IMR-90 (cell line): ENCODE results near the gene MYL10. TPM values are rescaled to one million over a fixed set of nuclear protein-coding genes. Genes with fewer than 3 reads are reported as not detected.

Experiments
- ATAC-seq: fragments of 200-7000 bp; cut with Tn5 transposase; 2 replicates; pipeline ENCODE4 v1.9.1; 2020; ENCODE audit warnings: low read depth, mild to moderate bottlenecking, moderate library complexity
- BruUV-seq: library from RNA; stranded (reverse); fragments of 400-500 nt; replicated peaks from 2 replicates; lab custom pipeline; 2021; lab: Mats Ljungman, UMichigan
- CTCF ChIA-PET: fragments of 300-600 bp; formaldehyde crosslinking; extraction: SDS; loops from one replicate; lab custom pipeline; 2021; ENCODE audit warnings: antibody characterized with exemption; lab: Yijun Ruan, JAX
- POLR2A ChIA-PET: fragments of 300-600 bp; sonication (Branson Sonifier 250); formaldehyde crosslinking; loops from one replicate; lab custom pipeline; 2022; ENCODE audit warnings: antibody characterized with exemption; ENCODE audit not compliant: unreplicated experiment; lab: Charles Lee
- DNase-seq: peaks from one replicate; pipeline ENCODE4 v3.0.0; 2013
- H2AFZ ChIP-seq: replicated peaks from 2 replicates; pipeline ENCODE3; 2013; ENCODE audit warnings: low read length, mild to moderate bottlenecking; ENCODE audit not compliant: poor library complexity
- H2AK5ac ChIP-seq: 2 replicates; pipeline ENCODE4 v1.6.1; 2013; ENCODE audit warnings: low read depth, low read length, inconsistent platforms
- H2AK9ac ChIP-seq: replicated peaks from 2 replicates; pipeline ENCODE3; 2013; ENCODE audit warnings: mild to moderate bottlenecking, low read depth, low read length, moderate library complexity; ENCODE audit not compliant: poor library complexity
- H2BK120ac ChIP-seq: 2 replicates; pipeline ENCODE4 v1.6.1; 2013; ENCODE audit warnings: low read depth, low read length, inconsistent platforms
- H2BK15ac ChIP-seq: 3 replicates; pipeline ENCODE4 v1.6.1; 2013; ENCODE audit warnings: low read depth, low read length, inconsistent platforms
- H2BK20ac ChIP-seq: 2 replicates; pipeline ENCODE4 v1.6.1; 2013; ENCODE audit warnings: low read depth, mild to moderate bottlenecking, inconsistent platforms, low read length, moderate library complexity
- H2BK5ac ChIP-seq: 2 replicates; pipeline ENCODE4 v1.6.1; 2013; ENCODE audit warnings: mild to moderate bottlenecking, low read depth, low read length, inconsistent platforms; ENCODE audit not compliant: poor library complexity, severe bottlenecking
- H3K14ac ChIP-seq: replicated peaks from 2 replicates; pipeline ENCODE4 v1.6.1; 2013; ENCODE audit warnings: low read depth, low read length, inconsistent platforms
- H3K18ac ChIP-seq: 2 replicates; pipeline ENCODE4 v1.6.1; 2013; ENCODE audit warnings: low read depth, low read length, control low read depth
- H3K23ac ChIP-seq: 2 replicates; pipeline ENCODE4 v1.6.1; 2013; ENCODE audit warnings: low read depth, low read length, inconsistent platforms
- H3K27ac ChIP-seq: 2 replicates; pipeline ENCODE4 v1.5.1; 2013; ENCODE audit warnings: mild to moderate bottlenecking, control low read depth, low read length; ENCODE audit not compliant: insufficient read depth
- H3K27me3 ChIP-seq: 2 replicates; pipeline ENCODE4 v1.6.1; 2013; ENCODE audit warnings: low read length; ENCODE audit not compliant: control insufficient read depth, insufficient read depth
- H3K36me3 ChIP-seq: 2 replicates; pipeline ENCODE4 v1.6.1; 2013; ENCODE audit warnings: low read length, mixed read lengths; ENCODE audit not compliant: control insufficient read depth, insufficient read depth
- H3K4ac ChIP-seq: 2 replicates; pipeline ENCODE4 v1.6.1; 2013; ENCODE audit warnings: low read depth, low read length, inconsistent platforms
- H3K4me1 ChIP-seq: 2 replicates; pipeline ENCODE4 v1.6.1; 2013; ENCODE audit warnings: low read length, mixed read lengths; ENCODE audit not compliant: control insufficient read depth, insufficient read depth
- H3K4me2 ChIP-seq: 2 replicates; pipeline ENCODE4 v1.6.1; 2013; ENCODE audit warnings: low read depth, mild to moderate bottlenecking, control low read depth, low read length, moderate library complexity
- H3K4me3 ChIP-seq: 2 replicates; pipeline ENCODE4 v1.5.1; 2013; ENCODE audit warnings: low read depth, mild to moderate bottlenecking, control low read depth, low read length, moderate library complexity; ENCODE audit not compliant: insufficient read depth
- H3K56ac ChIP-seq: 2 replicates; pipeline ENCODE4 v1.6.1; 2013; ENCODE audit warnings: low read length, inconsistent platforms; ENCODE audit not compliant: insufficient read depth; ENCODE audit errors: extremely low read depth
- H3K79me1 ChIP-seq, 2 experiments: 2 replicates each; pipeline ENCODE4 v1.6.1; 2013; ENCODE audit warnings: low read length in 2 of 2, inconsistent platforms in 1 of 2, low read depth in 1 of 2
- H3K9ac ChIP-seq: 2 replicates; pipeline ENCODE4 v1.6.1; 2013; ENCODE audit warnings: low read depth, low read length, control low read depth
- H3K9me1 ChIP-seq: 2 replicates; pipeline ENCODE4 v1.6.1; 2013; ENCODE audit warnings: low read length, inconsistent platforms; ENCODE audit not compliant: insufficient read depth
- H3K9me3 ChIP-seq: 2 replicates; pipeline ENCODE4 v1.6.1; 2013; ENCODE audit warnings: low read length; ENCODE audit not compliant: control insufficient read depth, insufficient read depth
- H4K20me1 ChIP-seq: 2 replicates; pipeline ENCODE4 v1.6.1; 2013; ENCODE audit warnings: low read length, inconsistent platforms; ENCODE audit not compliant: insufficient read depth
- H4K5ac ChIP-seq: 2 replicates; pipeline ENCODE4 v1.6.1; 2013; ENCODE audit warnings: mild to moderate bottlenecking, low read depth, low read length, control low read depth
- H4K8ac ChIP-seq, 2 experiments: 2 replicates each; pipeline ENCODE4 v1.6.1; 2013; ENCODE audit warnings: low read depth in 2 of 2, low read length in 2 of 2, control low read depth in 1 of 2, inconsistent platforms in 1 of 2
- H4K91ac ChIP-seq: 2 replicates; pipeline ENCODE4 v1.6.1; 2013; ENCODE audit warnings: low read depth, low read length, inconsistent platforms; ENCODE audit not compliant: insufficient read depth
- BHLHE40 ChIP-seq: fragments of 150-350 bp; IDR thresholded peaks from 2 replicates; pipeline ENCODE4 v1.6.1; 2016; ENCODE audit warnings: mild to moderate bottlenecking, low read depth, low read length
- CEBPB ChIP-seq: IDR thresholded peaks from 2 replicates; pipeline ENCODE4 v1.6.1; 2012; ENCODE audit warnings: low read depth, low read length, improper control_type of control experiment
- CHD1 ChIP-seq: IDR thresholded peaks from 2 replicates; pipeline ENCODE4 v1.6.1; 2012; ENCODE audit warnings: low read depth, low read length, improper control_type of control experiment
- MAFK ChIP-seq: IDR thresholded peaks from 2 replicates; pipeline ENCODE4 v1.6.1; 2012; ENCODE audit warnings: low read depth, low read length, improper control_type of control experiment
- MAZ ChIP-seq: IDR thresholded peaks from 2 replicates; pipeline ENCODE4 v1.6.1; 2012; ENCODE audit warnings: low read depth, mild to moderate bottlenecking, low read length, improper control_type of control experiment, moderate library complexity, borderline replicate concordance
- MXI1 ChIP-seq: IDR thresholded peaks from 2 replicates; pipeline ENCODE4 v1.6.1; 2012; ENCODE audit warnings: low read depth, mild to moderate bottlenecking, low read length, moderate library complexity, borderline replicate concordance
- NFE2L2 ChIP-seq: fragments of 150-350 bp; IDR thresholded peaks from 2 replicates; pipeline ENCODE4 v1.6.1; 2016; ENCODE audit warnings: low read depth, mild to moderate bottlenecking, low read length
- POLR2A ChIP-seq: IDR thresholded peaks from 2 replicates; pipeline ENCODE4 v1.6.1; 2012; ENCODE audit warnings: mild to moderate bottlenecking, low read depth, low read length
- RAD21 ChIP-seq: IDR thresholded peaks from 2 replicates; pipeline ENCODE4 v1.6.1; 2012; ENCODE audit warnings: low read length, improper control_type of control experiment
- RCOR1 ChIP-seq: IDR thresholded peaks from 2 replicates; pipeline ENCODE4 v1.6.1; 2012; ENCODE audit warnings: mild to moderate bottlenecking, low read length, improper control_type of control experiment; ENCODE audit not compliant: insufficient replicate concordance
- RFX5 ChIP-seq: IDR thresholded peaks from 2 replicates; pipeline ENCODE4 v1.8.0; 2012; ENCODE audit warnings: low read depth, mild to moderate bottlenecking, low read length, moderate library complexity
- SMC3 ChIP-seq: fragments of 150-350 bp; IDR thresholded peaks from 2 replicates; pipeline ENCODE4 v1.6.1; 2016; ENCODE audit warnings: low read depth, mild to moderate bottlenecking, antibody characterized with exemption, low read length, moderate library complexity
- USF2 ChIP-seq: fragments of 150-350 bp; IDR thresholded peaks from 2 replicates; pipeline ENCODE4 v1.6.1; 2017; ENCODE audit warnings: mild to moderate bottlenecking, antibody characterized with exemption, low read length, low read depth
- WGBS, 2 experiments: methylation state at CpG; one replicate each; pipeline versions ENCODE4 v1.1.5 to v1.1.7; 2013; ENCODE audit warnings: missing lambda C conversion rate in 2 of 2; ENCODE audit not compliant: insufficient read length in 1 of 2; ENCODE audit errors: extremely low coverage in 2 of 2; 5-methylcytosine and 5-hydroxymethylcytosine counted together
- dilution Hi-C: fragments of 300-500 bp; cut with HindIII; formaldehyde crosslinking; loops from one replicate; pipeline ENCODE4 v1.14.3; 2018; ENCODE audit warnings: low sequenced_read_pairs; ENCODE audit not compliant: unreplicated experiment
- in situ Hi-C: fragments of 300-500 bp; cut with MboI; formaldehyde crosslinking; loops from 3 replicates; pipeline ENCODE4 v1.14.3; 2019; ENCODE audit warnings: low sequenced_read_pairs, inconsistent platforms, mixed read lengths
- intact Hi-C: fragments of 100-400 bp; cut with micrococcal nuclease; formaldehyde crosslinking; loops from 2 replicates; pipeline ENCODE4 v1.10.0; 2022
- polyA plus RNA-seq, 3 experiments: library from polyadenylated mRNA; depleted of rRNA; stranded (reverse); fragments of >200 nt; gene quantifications; 2 replicates each; pipeline ENCODE4 v1.2.3, GENCODE V29; 2012; ENCODE audit warnings: low replicate concordance in 1 of 3
- total RNA-seq: library from RNA; depleted of rRNA; stranded (reverse); fragments of >200 nt; gene quantifications from 2 replicates; pipeline ENCODE4 v1.2.3, GENCODE V29; 2012
- TF ChIP-seq, protein P1 (sequence below): conservative IDR thresholded peaks from 2 replicates; pipeline ENCODE4 v1.5.1; 2012; ENCODE audit warnings: mild to moderate bottlenecking, low read depth, low read length, improper control_type of control experiment
- TF ChIP-seq, protein P2 (sequence below): fragments of 150-350 bp; IDR thresholded peaks from 2 replicates; pipeline ENCODE4 v1.6.1; 2016; ENCODE audit warnings: low read depth, mild to moderate bottlenecking, low read length, moderate library complexity, borderline replicate concordance

The MYL10 gene
- total and polyA plus RNA-seq, 2 of the 4 experiments (the other 2 are of a cell fraction): not detected

DNA sequence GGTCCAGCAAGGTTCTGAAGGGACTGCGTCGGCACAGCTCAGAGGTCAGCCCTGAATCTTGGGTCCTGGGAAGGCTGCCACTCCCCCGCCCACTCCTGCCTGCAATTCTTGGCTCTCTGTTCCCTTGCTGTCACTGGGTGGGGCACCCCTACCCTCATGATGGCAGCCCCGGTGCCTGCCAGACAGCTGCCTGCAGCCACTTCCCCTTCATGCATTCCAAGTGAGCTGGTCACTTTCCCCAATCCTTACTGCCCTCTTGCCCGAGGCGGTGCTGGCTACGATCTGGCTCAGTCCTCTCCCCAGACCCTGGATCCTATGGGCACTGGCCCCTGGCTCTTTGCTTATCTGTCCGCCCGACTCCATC is 14.2 kb downstream of the MYL10 start:
- ChIA-PET CTCF (no interaction called here), POLR2A (interaction anchor here (0.6 kb wide), 1 partner anchor 150 kb away, joined by 9 read pairs; no protein-coding TSS in a partner anchor)
- Histone ChIP-seq H3K56ac (no peak overlapping the region), H2AFZ (peak overlapping the region; percentile 72), H2BK120ac (no peak overlapping the region), H3K9me1 (no peaks in the 10 kb centered on the region), H3K27ac (no peak overlapping the region), H3K9me3 (no peaks in the 10 kb centered on the region), H3K4me3 (no peak overlapping the region), H3K36me3 (no peaks in the 10 kb centered on the region), H3K4ac (no peak overlapping the region), H4K5ac (no peak overlapping the region), H2BK5ac (no peak overlapping the region), H3K23ac (no peak overlapping the region), H2AK9ac (no peak overlapping the region), H4K8ac (no peak overlapping the region), H4K20me1 (no peaks in the 10 kb centered on the region), H2BK15ac (no peak overlapping the region), H3K14ac (no peak overlapping the region), H3K9ac (no peak overlapping the region), H3K4me1 (no peaks in the 10 kb centered on the region; the same call in 1 of the 2 replicates), H3K18ac (no peak overlapping the region), H2BK20ac (no peak overlapping the region), H3K27me3 (peaks cover 48% of the 10 kb centered on the region), H3K4me2 (no peak overlapping the region), H4K91ac (no peak overlapping the region), H3K79me1 (no peaks in the 10 kb centered on the region), H2AK5ac (no peak overlapping the region; the same call in 1 of the 2 replicates)
- TF ChIP-seq, protein P1, sequence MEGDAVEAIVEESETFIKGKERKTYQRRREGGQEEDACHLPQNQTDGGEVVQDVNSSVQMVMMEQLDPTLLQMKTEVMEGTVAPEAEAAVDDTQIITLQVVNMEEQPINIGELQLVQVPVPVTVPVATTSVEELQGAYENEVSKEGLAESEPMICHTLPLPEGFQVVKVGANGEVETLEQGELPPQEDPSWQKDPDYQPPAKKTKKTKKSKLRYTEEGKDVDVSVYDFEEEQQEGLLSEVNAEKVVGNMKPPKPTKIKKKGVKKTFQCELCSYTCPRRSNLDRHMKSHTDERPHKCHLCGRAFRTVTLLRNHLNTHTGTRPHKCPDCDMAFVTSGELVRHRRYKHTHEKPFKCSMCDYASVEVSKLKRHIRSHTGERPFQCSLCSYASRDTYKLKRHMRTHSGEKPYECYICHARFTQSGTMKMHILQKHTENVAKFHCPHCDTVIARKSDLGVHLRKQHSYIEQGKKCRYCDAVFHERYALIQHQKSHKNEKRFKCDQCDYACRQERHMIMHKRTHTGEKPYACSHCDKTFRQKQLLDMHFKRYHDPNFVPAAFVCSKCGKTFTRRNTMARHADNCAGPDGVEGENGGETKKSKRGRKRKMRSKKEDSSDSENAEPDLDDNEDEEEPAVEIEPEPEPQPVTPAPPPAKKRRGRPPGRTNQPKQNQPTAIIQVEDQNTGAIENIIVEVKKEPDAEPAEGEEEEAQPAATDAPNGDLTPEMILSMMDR: no peak
- TF ChIP-seq MAFK: no peak
- no peak for TF ChIP-seq RCOR1
- no peak for TF ChIP-seq POLR2A
- no peak for TF ChIP-seq MAZ
- TF ChIP-seq RFX5: no peak
- TF ChIP-seq CEBPB: no peak
- no peak for TF ChIP-seq BHLHE40
- no peak for TF ChIP-seq RAD21
- TF ChIP-seq, protein P2, sequence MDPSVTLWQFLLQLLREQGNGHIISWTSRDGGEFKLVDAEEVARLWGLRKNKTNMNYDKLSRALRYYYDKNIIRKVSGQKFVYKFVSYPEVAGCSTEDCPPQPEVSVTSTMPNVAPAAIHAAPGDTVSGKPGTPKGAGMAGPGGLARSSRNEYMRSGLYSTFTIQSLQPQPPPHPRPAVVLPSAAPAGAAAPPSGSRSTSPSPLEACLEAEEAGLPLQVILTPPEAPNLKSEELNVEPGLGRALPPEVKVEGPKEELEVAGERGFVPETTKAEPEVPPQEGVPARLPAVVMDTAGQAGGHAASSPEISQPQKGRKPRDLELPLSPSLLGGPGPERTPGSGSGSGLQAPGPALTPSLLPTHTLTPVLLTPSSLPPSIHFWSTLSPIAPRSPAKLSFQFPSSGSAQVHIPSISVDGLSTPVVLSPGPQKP: no peak
- TF ChIP-seq SMC3: no peak
- TF ChIP-seq NFE2L2: no peak
- no peak for TF ChIP-seq USF2
- TF ChIP-seq MXI1: no peak
- no peak for TF ChIP-seq CHD1
- intact Hi-C loops (no loop called here), in situ Hi-C loops (no loop called here), dilution Hi-C loops (no loop called here)
- WGBS, 2 experiments: 76% methylated on average over 6 of the region's 9 CpGs; no CpG with 5 or more reads in 1 of the 2 experiments
- ATAC-seq: peak; percentile 35; the same call in 1 of the 2 replicates
- BruUV-seq: no TSS peak
- DNase-seq: no peak
